HepG2 (cell line): ENCODE data around the gene KRT33A. TPM values are rescaled to one million over a fixed set of nuclear protein-coding genes. Genes with fewer than 3 reads are reported as not detected.

Source experiments
- ATAC-seq: fragments of 200-7000 bp; cut with Tn5 transposase; 3 replicates; pipeline ENCODE4 v1.9.1; 2020; ENCODE audit warnings: mild to moderate bottlenecking, moderate library complexity
- BruUV-seq: library from RNA; stranded (reverse); fragments of 400-500 nt; replicated peaks from 2 replicates; lab custom pipeline; 2021; lab: Mats Ljungman, UMichigan
- CTCF ChIA-PET: fragments of 300-600 bp; formaldehyde crosslinking; extraction: SDS; loops from one replicate; lab custom pipeline; 2021; ENCODE audit warnings: low total read pairs, inconsistent platforms, low intra/inter-chr PET ratio; lab: Yijun Ruan, JAX
- POLR2A ChIA-PET: fragments of 350-600 bp; sonication (Branson Sonifier 250); formaldehyde crosslinking; loops from one replicate; lab custom pipeline; 2020; ENCODE audit warnings: antibody characterized with exemption, inconsistent platforms; lab: Yijun Ruan, JAX
- DNase-seq: peaks from one replicate; pipeline ENCODE4 v3.0.0-alpha.2; 2015; ENCODE audit warnings: low spot score
- FAIRE-seq: peaks from 3 replicates; lab custom pipeline; 2011; peaks lifted over from hg19 to GRCh38; lab: Jason Lieb, UNC
- H2AFZ ChIP-seq: one replicate; pipeline ENCODE4 v1.6.1; 2011; ENCODE audit warnings: low read length, inconsistent platforms
- H3K27ac ChIP-seq: fragments of 300-600 bp; 3 replicates; pipeline ENCODE4 v1.8.0; 2011; ENCODE audit warnings: mixed run types, mild to moderate bottlenecking, mixed read lengths, low read length, inconsistent platforms; ENCODE audit not compliant: insufficient read depth; ENCODE audit errors: extremely low read length
- H3K27me3 ChIP-seq, 2 experiments: fragments of 200-600 bp in 1 of 2; 2 replicates in 1 of 2; 3 replicates in 1 of 2; pipeline versions ENCODE4 v1.6.0 to v1.8.0; 2011; ENCODE audit warnings: low read length in 2 of 2, mild to moderate bottlenecking in 2 of 2, moderate library complexity in 2 of 2, inconsistent platforms in 1 of 2; ENCODE audit not compliant: insufficient read depth in 2 of 2, control insufficient read depth in 1 of 2
- H3K36me3 ChIP-seq, 2 experiments: fragments of 200-600 bp in 1 of 2; replicated peaks in 1 of 2; 2 replicates in 1 of 2; 3 replicates in 1 of 2; pipeline versions ENCODE4 v1.5.1 to v1.8.0; 2011; ENCODE audit warnings: low read length in 2 of 2, inconsistent platforms in 1 of 2; ENCODE audit not compliant: insufficient read depth in 2 of 2, control insufficient read depth in 1 of 2
- H3K4me1 ChIP-seq: 2 replicates; pipeline ENCODE4 v1.5.1; 2012; ENCODE audit warnings: low read length, inconsistent platforms; ENCODE audit not compliant: insufficient read depth
- H3K4me2 ChIP-seq: 2 replicates; pipeline ENCODE4 v1.6.0; 2011; ENCODE audit warnings: low read depth, low read length, inconsistent platforms
- H3K4me3 ChIP-seq, 3 experiments: fragments of 200-600 bp in 1 of 3; sonication (generic), shearing (Covaris generic) in 1 of 3; replicated peaks in 1 of 3; 2 replicates each; pipeline ENCODE4 v1.5.1; 2011 to 2016; ENCODE audit warnings: low read length in 3 of 3, inconsistent platforms in 2 of 3, low read depth in 2 of 3, mild to moderate bottlenecking in 2 of 3, control low read depth in 1 of 3, mixed read lengths in 1 of 3; ENCODE audit not compliant: insufficient read depth in 1 of 3
- H3K79me2 ChIP-seq: one replicate; pipeline ENCODE4 v1.6.1; 2011; ENCODE audit warnings: low read length, inconsistent platforms; ENCODE audit not compliant: insufficient read depth
- H3K9ac ChIP-seq: 2 replicates; pipeline ENCODE4 v1.6.0; 2011; ENCODE audit warnings: mild to moderate bottlenecking, low read depth, low read length, inconsistent platforms; ENCODE audit not compliant: insufficient read depth
- H3K9me3 ChIP-seq: 2 replicates; pipeline ENCODE4 v1.5.1; 2012; ENCODE audit warnings: mild to moderate bottlenecking, low read length
- H4K20me1 ChIP-seq: 2 replicates; pipeline ENCODE4 v1.6.0; 2011; ENCODE audit warnings: inconsistent platforms, mild to moderate bottlenecking, low read length, moderate library complexity; ENCODE audit not compliant: insufficient read depth
- CBX2 ChIP-seq, 2 experiments: fragments of 200-600 bp in 1 of 2; sonication (generic); formaldehyde crosslinking in 1 of 2; IDR thresholded peaks; 2 replicates each; pipeline versions ENCODE4 v1.7.0 to v1.8.1; 2018 to 2022; ENCODE audit warnings: low read depth in 2 of 2, low read length in 1 of 2, mild to moderate bottlenecking in 1 of 2, missing genetic modification reagents in 1 of 2
- CCDC6 ChIP-seq: sonication (generic); formaldehyde crosslinking; IDR thresholded peaks from 2 replicates; pipeline ENCODE4 v1.8.1; 2022; ENCODE audit warnings: mild to moderate bottlenecking, missing genetic modification reagents, moderate library complexity
- GMEB2 ChIP-seq: IDR thresholded peaks from 2 replicates; pipeline ENCODE4 v1.6.1; 2016; ENCODE audit warnings: missing biosample characterization, missing genetic modification reagents, low read depth
- HNF4A ChIP-seq: sonication (generic); formaldehyde crosslinking; IDR thresholded peaks from 2 replicates; pipeline ENCODE4 v1.4.0; 2020; ENCODE audit warnings: missing genetic modification reagents
- NFATC3 ChIP-seq: sonication (generic); formaldehyde crosslinking; IDR thresholded peaks from 2 replicates; pipeline ENCODE4 v1.5.1; 2020; ENCODE audit warnings: mild to moderate bottlenecking, missing genetic modification reagents
- TBL1XR1 ChIP-seq: fragments of 150-350 bp; IDR thresholded peaks from 2 replicates; pipeline ENCODE4 v1.6.1; 2014; ENCODE audit warnings: borderline replicate concordance, low read length; ENCODE audit not compliant: partially characterized antibody
- TOE1 ChIP-seq: sonication (generic); formaldehyde crosslinking; IDR thresholded peaks from 2 replicates; pipeline ENCODE4 v1.4.0; 2020; ENCODE audit warnings: mild to moderate bottlenecking, missing genetic modification reagents
- TP53 ChIP-seq: sonication (generic); formaldehyde crosslinking; conservative IDR thresholded peaks from 2 replicates; pipeline ENCODE4 v1.4.0; 2020; ENCODE audit warnings: missing genetic modification reagents
- TRAFD1 ChIP-seq: sonication (generic); formaldehyde crosslinking; IDR thresholded peaks from 2 replicates; pipeline ENCODE4 v1.5.1; 2020; ENCODE audit warnings: missing genetic modification reagents, mild to moderate bottlenecking, borderline replicate concordance
- ZBTB7B ChIP-seq: sonication (generic); formaldehyde crosslinking; IDR thresholded peaks from 2 replicates; pipeline ENCODE4 v1.4.0; 2020; ENCODE audit warnings: missing genetic modification reagents
- ZC3H13 ChIP-seq: sonication (generic); formaldehyde crosslinking; IDR thresholded peaks from 2 replicates; pipeline ENCODE4 v1.8.1; 2023; ENCODE audit warnings: mild to moderate bottlenecking, missing genetic modification reagents, moderate library complexity
- ZMAT3 ChIP-seq: sonication (generic); formaldehyde crosslinking; conservative IDR thresholded peaks from 2 replicates; pipeline ENCODE4 v1.7.0; 2021; ENCODE audit warnings: missing genetic modification reagents
- ZNF292 ChIP-seq: sonication (generic); formaldehyde crosslinking; IDR thresholded peaks from 2 replicates; pipeline ENCODE4 v1.8.1; 2022; ENCODE audit warnings: mild to moderate bottlenecking, low read depth, missing genetic modification reagents, borderline replicate concordance
- ZNF460 ChIP-seq: sonication (generic); formaldehyde crosslinking; IDR thresholded peaks from 2 replicates; pipeline ENCODE4 v1.5.1; 2020; ENCODE audit warnings: missing genetic modification reagents, mild to moderate bottlenecking, borderline replicate concordance
- ZNF768 ChIP-seq: sonication (generic); formaldehyde crosslinking; IDR thresholded peaks from 2 replicates; pipeline ENCODE4 v1.4.0; 2020; ENCODE audit warnings: missing genetic modification reagents
- ZNF772 ChIP-seq: sonication (generic); formaldehyde crosslinking; IDR thresholded peaks from 2 replicates; pipeline ENCODE4 v1.5.0; 2020; ENCODE audit warnings: mild to moderate bottlenecking, missing genetic modification reagents
- ZNF781 ChIP-seq: sonication (generic); formaldehyde crosslinking; IDR thresholded peaks from 2 replicates; pipeline ENCODE4 v1.5.1; 2020; ENCODE audit warnings: borderline replicate concordance, mild to moderate bottlenecking, missing genetic modification reagents; ENCODE audit errors: not compliant biosample characterization
- ZSCAN20 ChIP-seq: sonication (generic); formaldehyde crosslinking; IDR thresholded peaks from 2 replicates; pipeline ENCODE4 v1.4.0; 2020; ENCODE audit warnings: missing genetic modification reagents, mild to moderate bottlenecking, borderline replicate concordance
- ZSCAN9 ChIP-seq: IDR thresholded peaks from 2 replicates; pipeline ENCODE4 v1.6.1; 2016; ENCODE audit warnings: borderline replicate concordance
- in situ Hi-C: cut with HindIII; loops from 2 replicates; pipeline ENCODE4 v1.10.0; 2017; ENCODE audit warnings: low pct_unique_long_range_greater_than_20kb; ENCODE audit not compliant: extremely low pct_ligation_motif_present
- intact Hi-C: fragments of 100-400 bp; cut with micrococcal nuclease; formaldehyde crosslinking; loops from one replicate; pipeline ENCODE4 v1.10.0; 2022; ENCODE audit not compliant: unreplicated experiment
- polyA plus RNA-seq, 8 experiments: library from polyadenylated mRNA; depleted of rRNA in 3 of 8; stranded (reverse) in 7 of 8; unstranded in 1 of 8; fragments of >200 nt; fragmentation: Illumina TruSeq in 4 of 8; extraction: Trizol in 4 of 8; gene quantifications; 2 replicates each; pipeline versions ENCODE4 v1.2.1 to v1.2.3, GENCODE V29; 2011 to 2016; ENCODE audit warnings: low read depth in 4 of 8, missing spikeins in 1 of 8, mixed read lengths in 1 of 8; ENCODE audit not compliant: insufficient read depth in 1 of 8
- total RNA-seq, 5 experiments: library from RNA; depleted of rRNA; stranded (reverse); fragments of >200 nt; fragmentation: Illumina TruSeq; extraction: Trizol; gene quantifications; 2 replicates each; pipeline ENCODE4 v1.2.3, GENCODE V29; 2016; ENCODE audit warnings: low read depth in 1 of 5

The KRT33A gene
- total and polyA plus RNA-seq, 2 of the 13 experiments (the other 11 are each of a cell fraction or from before 2014, with no cell fraction given) = not detected

GRCh38 chr17:41366070-41366469, 15.4 kb upstream of the KRT33A start:
- H3K9ac ChIP-seq = no peak overlapping the region
- H3K79me2 ChIP-seq = no peaks in the 10 kb centered on the region
- no peaks in the 10 kb centered on the region for H4K20me1 ChIP-seq
- H2AFZ ChIP-seq = no peak overlapping the region
- DNase-seq (no peak), FAIRE-seq (no peak), ATAC-seq (no peak)
- TF ChIP-seq HNF4A (CRISPR knock-in tag) (no peak), ZNF292 (CRISPR knock-in tag) (no peak), ZSCAN9 (CRISPR knock-in tag) (no peak), TP53 (no peak), ZNF460 (no peak), TRAFD1 (CRISPR knock-in tag) (no peak), CCDC6 (CRISPR knock-in tag) (no peak), ZSCAN20 (CRISPR knock-in tag) (no peak), ZNF781 (no peak), GMEB2 (no peak), ZMAT3 (CRISPR knock-in tag) (no peak), ZC3H13 (no peak), TBL1XR1 (no peak), TOE1 (CRISPR knock-in tag) (no peak), ZNF768 (no peak), ZNF772 (no peak), NFATC3 (CRISPR knock-in tag) (no peak), CBX2 (IDR thresholded peaks at IDR 0.05; ENCODE audit: low read depth, low read length) (no peak), CBX2 (CRISPR knock-in tag; IDR thresholded peaks at IDR 0.05; ENCODE audit: low read depth) (no peak), ZBTB7B (no peak)
- peaks cover 8% of the 10 kb centered on the region; the same call in 1 of the 2 replicates for H3K4me1 ChIP-seq
- no peak overlapping the region for H3K4me3 ChIP-seq
- in situ Hi-C loops = no loop called here
- no peak overlapping the region for H3K4me2 ChIP-seq
- no peaks in the 10 kb centered on the region for H3K9me3 ChIP-seq
- no TSS peak for BruUV-seq
- H3K27me3 ChIP-seq = peaks cover 0 to 4% of the 10 kb centered on the region in 2 experiments; a peak in 1 of 5 replicates
- ChIA-PET CTCF (no interaction called here), POLR2A (no interaction called here)
- H3K27ac ChIP-seq = no peak overlapping the region
- intact Hi-C loops = no loop called here
- no peaks in the 10 kb centered on the region for H3K36me3 ChIP-seq
